ENCODE data around the gene SH3RF1.

GRCh38 chr4:169139021-169139420 is 131.7 kb downstream of the SH3RF1 start:
- TF ChIP-seq CTCF (IDR thresholded peaks at IDR 0.05) (no peak), POLR2A (IDR thresholded peaks at IDR 0.05) (no peak)
